OCI-LY3 (cell line): ENCODE data around the gene CLEC18C.
"Not testable (repeated sequence)": the region's sequence is repeated elsewhere in the genome, so short reads cannot be mapped to it uniquely, and the experiment has no call there.

Experiments
- CTCF ChIP-seq: fragments of 200-600, 300-600 bp; sonication (generic); IDR thresholded peaks from 2 replicates; pipeline ENCODE4 v1.5.1; 2014; ENCODE audit warnings: antibody characterized with exemption, low read length, low read depth
- EZH2phosphoT487 ChIP-seq: fragments of 200-600 bp; shearing (Covaris generic); IDR thresholded peaks from 2 replicates; pipeline ENCODE4 v1.6.1; 2018; ENCODE audit warnings: antibody characterized with exemption, mixed run types, low read depth

- TF ChIP-seq CTCF, EZH2phosphoT487: not testable (repeated sequence)
Observed at GRCh38 chr16:70128844-70129243, 44.7 kb upstream of the CLEC18C start.
